Measurements from ENCODE around the gene ATP9A.

Gene ATP9A

DNA sequence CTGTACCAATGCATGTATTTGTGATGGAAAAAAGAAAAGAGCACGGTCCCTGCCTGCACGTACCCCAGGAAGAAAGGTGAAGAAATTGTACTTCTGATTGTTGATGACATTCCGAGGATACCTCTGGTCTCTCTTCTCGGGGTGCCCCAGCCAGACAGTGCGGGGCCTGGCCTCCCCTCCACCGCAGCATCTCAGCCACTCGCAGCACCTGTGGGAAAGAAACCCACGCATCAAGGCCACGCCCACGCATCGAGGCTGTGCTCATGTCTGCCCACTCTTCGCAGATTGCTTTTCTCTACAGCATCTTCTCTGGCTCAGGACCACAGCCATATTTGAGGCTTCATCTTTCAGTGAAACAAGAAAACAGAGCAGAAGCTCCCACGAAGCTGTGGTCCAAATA lies 38.4 kb downstream of the ATP9A start:
- H3K9me3 ChIP-seq (ENCODE audit: control insufficient read depth, insufficient read depth, low read depth, low read length) = no peaks in the 10 kb centered on the region
- H3K4me3 ChIP-seq (ENCODE audit: low read depth, low read length) = no peak overlapping the region
- ChIA-PET POLR2A (no interaction called here), CTCF (no interaction called here)
- H3K27ac ChIP-seq (ENCODE audit: extremely low read depth, low read depth, low read length) = no peak overlapping the region
- H3K36me3 ChIP-seq (ENCODE audit: control insufficient read depth in 2 of 2, insufficient read depth in 1 of 2, low read length in 2 of 2) = no peaks in the 10 kb centered on the region; a peak in 1 of 3 replicates
- TF ChIP-seq ZNF324 (tag by site-specific recombination; IDR thresholded peaks at IDR 0.05) (no peak), ZNF514 (tag by site-specific recombination; IDR thresholded peaks at IDR 0.05) (no peak), IKZF3 (tag by site-specific recombination; IDR thresholded peaks at IDR 0.05) (no peak), EGR2 (tag by site-specific recombination; IDR thresholded peaks at IDR 0.05; ENCODE audit: low read depth) (peak; percentile 43; the same call in 1 of the 2 replicates), ZFHX2 (tag by site-specific recombination; conservative IDR thresholded peaks at IDR 0.05) (peak; percentile 62), ZNF133 (tag by site-specific recombination; IDR thresholded peaks at IDR 0.05) (no peak)
- TF ChIP-seq, protein P1, sequence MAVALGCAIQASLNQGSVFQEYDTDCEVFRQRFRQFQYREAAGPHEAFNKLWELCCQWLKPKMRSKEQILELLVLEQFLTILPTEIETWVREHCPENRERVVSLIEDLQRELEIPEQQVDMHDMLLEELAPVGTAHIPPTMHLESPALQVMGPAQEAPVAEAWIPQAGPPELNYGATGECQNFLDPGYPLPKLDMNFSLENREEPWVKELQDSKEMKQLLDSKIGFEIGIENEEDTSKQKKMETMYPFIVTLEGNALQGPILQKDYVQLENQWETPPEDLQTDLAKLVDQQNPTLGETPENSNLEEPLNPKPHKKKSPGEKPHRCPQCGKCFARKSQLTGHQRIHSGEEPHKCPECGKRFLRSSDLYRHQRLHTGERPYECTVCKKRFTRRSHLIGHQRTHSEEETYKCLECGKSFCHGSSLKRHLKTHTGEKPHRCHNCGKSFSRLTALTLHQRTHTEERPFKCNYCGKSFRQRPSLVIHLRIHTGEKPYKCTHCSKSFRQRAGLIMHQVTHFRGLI (tag by site-specific recombination; IDR thresholded peaks at IDR 0.05) = no peak
- H3K4me1 ChIP-seq (ENCODE audit: control insufficient read depth, insufficient read depth, low read length) = peaks cover 9% of the 10 kb centered on the region

- POLR2A ChIA-PET = no interaction called here
- Histone ChIP-seq H3K36me3 (ENCODE audit: control insufficient read depth in 2 of 2, insufficient read depth in 1 of 2, low read length in 2 of 2) (no peaks in the 10 kb centered on the region; a peak in 1 of 3 replicates), H3K4me1 (ENCODE audit: control insufficient read depth, insufficient read depth, low read length) (peaks cover 9% of the 10 kb centered on the region), H3K4me3 (ENCODE audit: low read depth, low read length) (no peak overlapping the region), H3K27ac (ENCODE audit: extremely low read depth, low read depth, low read length) (no peak overlapping the region), H3K9me3 (ENCODE audit: control insufficient read depth, insufficient read depth, low read depth, low read length) (no peaks in the 10 kb centered on the region)
- no peak for TF ChIP-seq ZNF488 (tag by site-specific recombination; IDR thresholded peaks at IDR 0.05)
- no peak for TF ChIP-seq FEZF1 (tag by site-specific recombination; IDR thresholded peaks at IDR 0.05)
- no peak for TF ChIP-seq YY2 (tag by site-specific recombination; IDR thresholded peaks at IDR 0.05)
- no peak for TF ChIP-seq ZXDB (tag by site-specific recombination; IDR thresholded peaks at IDR 0.05)
- TF ChIP-seq ZNF175 (tag by site-specific recombination; IDR thresholded peaks at IDR 0.05) = no peak
- no peak for TF ChIP-seq ZBTB20 (tag by site-specific recombination; IDR thresholded peaks at IDR 0.05)
- no peak for TF ChIP-seq ZFHX2 (tag by site-specific recombination; conservative IDR thresholded peaks at IDR 0.05)
- TF ChIP-seq, protein P2, sequence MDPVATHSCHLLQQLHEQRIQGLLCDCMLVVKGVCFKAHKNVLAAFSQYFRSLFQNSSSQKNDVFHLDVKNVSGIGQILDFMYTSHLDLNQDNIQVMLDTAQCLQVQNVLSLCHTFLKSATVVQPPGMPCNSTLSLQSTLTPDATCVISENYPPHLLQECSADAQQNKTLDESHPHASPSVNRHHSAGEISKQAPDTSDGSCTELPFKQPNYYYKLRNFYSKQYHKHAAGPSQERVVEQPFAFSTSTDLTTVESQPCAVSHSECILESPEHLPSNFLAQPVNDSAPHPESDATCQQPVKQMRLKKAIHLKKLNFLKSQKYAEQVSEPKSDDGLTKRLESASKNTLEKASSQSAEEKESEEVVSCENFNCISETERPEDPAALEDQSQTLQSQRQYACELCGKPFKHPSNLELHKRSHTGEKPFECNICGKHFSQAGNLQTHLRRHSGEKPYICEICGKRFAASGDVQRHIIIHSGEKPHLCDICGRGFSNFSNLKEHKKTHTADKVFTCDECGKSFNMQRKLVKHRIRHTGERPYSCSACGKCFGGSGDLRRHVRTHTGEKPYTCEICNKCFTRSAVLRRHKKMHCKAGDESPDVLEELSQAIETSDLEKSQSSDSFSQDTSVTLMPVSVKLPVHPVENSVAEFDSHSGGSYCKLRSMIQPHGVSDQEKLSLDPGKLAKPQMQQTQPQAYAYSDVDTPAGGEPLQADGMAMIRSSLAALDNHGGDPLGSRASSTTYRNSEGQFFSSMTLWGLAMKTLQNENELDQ (tag by site-specific recombination; IDR thresholded peaks at IDR 0.05; ENCODE audit: low read depth) = no peak
- TF ChIP-seq ZNF184 (tag by site-specific recombination; IDR thresholded peaks at IDR 0.05) = no peak
- no peak for TF ChIP-seq ZEB2 (tag by site-specific recombination; IDR thresholded peaks at IDR 0.05)
- TF ChIP-seq ZNF398 (tag by site-specific recombination; IDR thresholded peaks at IDR 0.05) = no peak
- CTCF ChIA-PET = interaction anchor here (0.6 to 1.0 kb wide), 2 partner anchors 28 to 743 kb away, joined by 3 to 4 read pairs; no protein-coding TSS in a partner anchor
Observed at GRCh38 chr20:51728737-51729136, 39.5 kb downstream of the ATP9A start.

Data from HEK293 (cell line).